Stomach smooth muscle (tissue), 2 donors: ENCODE data around the gene XRCC3.
"Not testable (repeated sequence)": the region's sequence is repeated elsewhere in the genome, so short reads cannot be mapped to it uniquely, and the experiment has no call there.

Experiments
- H3K27ac ChIP-seq: one replicate; pipeline ENCODE4 v1.7.0; 2013; ENCODE audit warnings: mild to moderate bottlenecking, low read length, inconsistent platforms
- H3K27me3 ChIP-seq, 2 donors: one replicate each; pipeline ENCODE4 v1.7.0; 2013; ENCODE audit warnings: low read length in 2 of 2; ENCODE audit not compliant: insufficient read depth in 2 of 2, control insufficient read depth in 1 of 2
- H3K36me3 ChIP-seq, 2 donors: one replicate each; pipeline ENCODE4 v1.7.0; 2013; ENCODE audit warnings: low read length in 2 of 2; ENCODE audit not compliant: control insufficient read depth in 2 of 2, insufficient read depth in 2 of 2
- H3K4me1 ChIP-seq: one replicate; pipeline ENCODE4 v1.7.0; 2013; ENCODE audit warnings: low read length; ENCODE audit not compliant: control insufficient read depth, insufficient read depth
- H3K4me3 ChIP-seq, 2 donors: one replicate each; pipeline ENCODE4 v1.7.0; 2013; ENCODE audit warnings: low read length in 2 of 2
- H3K9ac ChIP-seq, 2 donors: one replicate each; pipeline ENCODE4 v1.7.0; 2013; ENCODE audit warnings: low read length in 2 of 2, mild to moderate bottlenecking in 1 of 2
- H3K9me3 ChIP-seq, 2 donors: one replicate each; pipeline ENCODE4 v1.7.0; 2013; ENCODE audit warnings: low read length in 2 of 2; ENCODE audit not compliant: control insufficient read depth in 2 of 2
- donor health status: healthy.
- donor health status: Pancreatic carcinoma.

Gene XRCC3

DNA sequence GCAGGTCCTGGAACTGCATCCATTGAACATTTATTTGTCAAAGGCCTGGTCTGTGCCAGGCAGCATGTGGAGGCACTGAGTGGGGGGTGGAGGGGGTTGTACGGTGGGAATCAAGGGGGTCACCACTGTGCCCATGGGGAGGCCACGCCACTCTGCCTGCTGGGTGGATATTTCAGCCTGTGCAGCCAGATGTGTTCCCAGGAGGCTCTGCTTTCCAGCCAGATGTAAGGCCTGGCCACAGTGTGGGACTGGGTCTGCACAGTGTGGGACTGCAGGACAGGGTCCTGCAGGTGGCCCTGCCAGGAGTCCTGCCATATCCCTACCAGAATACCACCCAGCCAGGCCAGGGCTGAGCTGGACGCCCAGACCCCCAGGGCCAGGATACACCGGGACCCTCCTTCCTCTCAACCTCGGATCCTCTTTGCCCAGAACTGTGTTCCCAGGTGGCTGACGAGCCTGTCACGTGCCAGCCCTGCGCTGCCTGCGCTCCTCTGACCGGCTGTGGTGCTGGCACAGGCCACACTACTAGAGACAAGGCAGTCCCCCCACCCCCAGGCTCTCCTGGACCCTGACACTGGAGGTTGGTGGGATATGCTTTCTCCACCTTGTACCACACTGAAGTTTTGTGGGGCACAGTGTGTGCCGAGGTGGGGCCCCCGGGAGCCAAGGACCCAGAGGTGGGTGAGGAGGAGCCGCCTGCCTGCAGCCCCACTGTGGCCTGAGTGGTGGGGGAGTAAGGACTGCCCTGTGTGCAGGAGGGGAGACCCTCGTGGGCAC is 17.5 kb downstream of the XRCC3 start:
- Histone ChIP-seq H3K27ac (peak overlapping the region; percentile 66), H3K27me3 (no peaks in the 10 kb centered on the region), H3K9me3 (no peaks in the 10 kb centered on the region), H3K4me3 (no peak overlapping the region), H3K9ac (peak overlapping the region in 1 of 2 donors; percentile 29), H3K4me1 (peaks cover 44% of the 10 kb centered on the region), H3K36me3 (peaks cover 33 to 40% of the 10 kb centered on the region in 2 donors)

DNA sequence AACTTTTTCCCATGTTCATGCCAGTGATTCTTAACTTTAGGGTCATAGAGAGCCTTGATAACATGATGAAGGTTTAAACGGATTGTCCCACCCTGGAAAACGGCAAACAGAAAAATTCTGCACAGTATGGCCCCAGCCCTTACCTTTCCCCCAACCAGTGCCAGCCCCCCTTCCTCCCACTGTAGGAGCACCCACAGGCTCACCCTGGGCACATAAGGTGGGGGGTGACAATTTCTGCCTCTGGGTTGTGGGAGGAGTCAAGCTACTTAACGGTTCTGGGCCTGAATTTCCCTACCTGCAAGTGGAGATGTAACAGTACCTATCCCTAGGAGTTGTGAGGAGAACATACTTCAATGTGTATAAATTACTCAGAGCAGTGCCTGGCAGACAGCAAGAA is 18.0 kb downstream of the XRCC3 start:
- Histone ChIP-seq H3K36me3 (peaks cover 29 to 37% of the 10 kb centered on the region in 2 donors), H3K27ac (peak overlapping the region; percentile 66), H3K9ac (no peak overlapping the region), H3K27me3 (no peaks in the 10 kb centered on the region), H3K4me3 (peak overlapping the region in 1 of 2 donors; percentile 35), H3K4me1 (peaks cover 44% of the 10 kb centered on the region), H3K9me3 (no peaks in the 10 kb centered on the region)

DNA sequence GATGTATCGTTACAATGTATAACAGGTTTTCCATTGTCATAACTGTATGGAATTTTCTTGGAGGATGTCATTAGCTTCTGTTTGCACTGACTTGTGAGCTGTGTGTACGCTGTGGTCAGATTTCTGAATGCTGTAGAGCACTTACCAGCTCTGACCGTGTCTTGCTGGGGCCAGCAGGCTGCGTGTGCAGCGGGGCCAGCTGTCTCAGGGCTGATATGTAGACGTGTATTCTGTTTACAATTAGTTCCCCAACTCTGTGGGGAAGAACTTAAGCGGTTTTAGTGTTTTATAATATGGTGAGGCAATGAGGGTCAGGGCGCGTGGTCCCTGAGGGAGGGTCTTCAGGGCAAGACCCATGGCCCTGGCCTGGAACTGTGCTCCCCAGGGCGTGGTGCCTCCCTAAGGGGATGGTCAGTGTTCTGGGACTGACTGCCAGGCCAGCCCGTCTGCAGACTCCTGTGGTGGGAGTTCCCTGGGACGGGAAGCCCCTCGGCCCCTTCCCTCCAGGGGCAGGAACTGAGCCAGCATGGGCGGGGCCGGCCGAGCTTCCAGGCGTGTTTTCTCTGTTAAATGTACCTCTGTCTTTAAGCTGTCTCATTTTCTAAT is 18.7 kb downstream of the XRCC3 start:
- Histone ChIP-seq H3K27ac (peak overlapping the region; percentile 66), H3K9ac (peak overlapping the region in 1 of 2 donors; percentile 13), H3K4me3 (peak overlapping the region in 1 of 2 donors; percentile 24), H3K36me3 (peaks cover 31 to 36% of the 10 kb centered on the region in 2 donors), H3K27me3 (no peaks in the 10 kb centered on the region), H3K9me3 (no peaks in the 10 kb centered on the region), H3K4me1 (peaks cover 44% of the 10 kb centered on the region)

DNA sequence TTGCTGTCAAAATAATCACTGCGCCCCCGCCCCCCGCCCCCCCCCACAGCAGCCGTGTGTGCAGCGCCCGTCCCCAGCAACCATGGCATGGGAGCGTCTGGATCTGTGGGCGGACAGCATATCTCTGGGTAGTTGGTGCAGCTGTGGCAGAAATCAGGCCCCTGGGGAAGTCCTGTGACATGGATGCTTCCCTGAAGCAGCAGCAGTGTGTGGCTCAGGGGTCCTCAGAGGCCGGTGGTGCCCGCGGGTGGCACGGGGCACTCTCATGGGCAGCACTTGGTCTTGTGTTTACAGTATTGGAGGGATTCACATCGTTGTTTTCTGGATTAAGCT is 19.2 kb downstream of the XRCC3 start:
- peaks cover 31 to 33% of the 10 kb centered on the region in 2 donors for H3K36me3 ChIP-seq
- no peaks in the 10 kb centered on the region for H3K9me3 ChIP-seq
- H3K4me3 ChIP-seq = peak overlapping the region in 1 of 2 donors; percentile 24
- H3K9ac ChIP-seq = no peak overlapping the region
- peaks cover 44% of the 10 kb centered on the region for H3K4me1 ChIP-seq
- peak overlapping the region; percentile 66 for H3K27ac ChIP-seq
- H3K27me3 ChIP-seq = no peaks in the 10 kb centered on the region

DNA sequence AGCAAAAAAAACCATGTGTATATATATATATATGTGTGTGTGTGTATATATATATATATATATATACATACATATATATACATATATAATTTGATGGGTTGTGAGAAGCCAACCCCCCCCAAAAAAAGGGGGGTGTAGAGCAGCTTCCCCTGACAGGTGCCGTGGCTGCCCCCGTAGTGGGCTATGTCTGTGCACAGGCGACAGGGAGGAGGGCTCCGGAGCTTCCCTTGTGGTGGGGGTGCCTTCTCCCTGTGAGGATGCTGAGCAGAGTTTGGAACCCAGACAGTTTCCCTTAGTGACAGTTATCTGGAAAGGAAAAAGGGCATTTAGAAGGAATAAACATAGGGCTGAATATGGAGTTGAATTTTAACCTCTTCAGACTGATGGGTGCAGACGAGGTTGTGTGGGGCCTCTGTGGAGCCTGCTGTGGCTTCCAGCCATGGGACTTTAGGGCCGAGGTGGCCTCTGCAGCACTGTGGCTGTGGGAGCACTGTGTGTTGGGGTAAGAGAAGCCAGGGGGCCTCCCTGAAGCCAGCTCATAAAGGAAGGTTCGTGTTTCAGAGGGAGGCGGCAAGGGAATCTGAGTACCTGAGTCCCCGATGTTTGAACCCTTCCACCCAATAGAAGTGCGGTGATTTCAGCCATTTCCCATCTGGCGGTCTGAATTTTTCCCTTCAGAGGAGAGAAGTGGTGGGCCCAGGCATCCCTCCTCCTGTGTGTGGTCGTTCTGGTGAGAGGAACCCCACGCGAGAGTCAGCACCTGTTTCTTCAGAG is 19.8 kb downstream of the XRCC3 start:
- Histone ChIP-seq H3K36me3 (peaks cover 31 to 34% of the 10 kb centered on the region in 2 donors), H3K9me3 (no peaks in the 10 kb centered on the region), H3K27ac (peak overlapping the region; percentile 58), H3K4me3 (no peak overlapping the region), H3K27me3 (no peaks in the 10 kb centered on the region), H3K4me1 (peaks cover 40% of the 10 kb centered on the region), H3K9ac (peak overlapping the region in 1 of 2 donors; percentile 23)

DNA sequence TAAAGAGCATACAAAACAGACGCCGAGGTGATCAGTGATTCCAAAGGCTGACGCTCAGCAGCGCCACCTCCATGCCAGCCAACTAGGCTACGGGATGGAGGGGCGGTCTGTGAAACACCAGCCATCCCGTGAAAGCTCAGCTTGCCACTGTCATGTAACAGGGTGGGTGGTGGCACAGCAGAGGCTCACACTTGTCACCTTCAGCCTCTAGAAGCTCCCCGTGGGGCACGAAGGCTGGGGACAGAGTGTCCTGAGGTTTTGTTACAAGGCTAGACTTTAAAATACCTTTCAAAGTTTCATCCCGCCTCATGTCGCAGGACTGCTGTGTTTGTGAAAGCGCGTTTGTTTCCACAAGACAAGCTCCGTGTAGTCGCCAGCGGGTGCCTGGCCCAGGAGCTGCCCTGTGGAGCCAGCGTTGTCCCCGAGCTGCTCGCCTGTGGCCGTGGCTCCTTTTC is 20.7 kb downstream of the XRCC3 start:
- no peaks in the 10 kb centered on the region for H3K27me3 ChIP-seq
- H3K27ac ChIP-seq = no peak overlapping the region
- H3K36me3 ChIP-seq = peaks cover 30 to 32% of the 10 kb centered on the region in 2 donors
- no peaks in the 10 kb centered on the region for H3K9me3 ChIP-seq
- H3K4me3 ChIP-seq = no peak overlapping the region
- H3K9ac ChIP-seq = no peak overlapping the region
- peaks cover 40% of the 10 kb centered on the region for H3K4me1 ChIP-seq

DNA sequence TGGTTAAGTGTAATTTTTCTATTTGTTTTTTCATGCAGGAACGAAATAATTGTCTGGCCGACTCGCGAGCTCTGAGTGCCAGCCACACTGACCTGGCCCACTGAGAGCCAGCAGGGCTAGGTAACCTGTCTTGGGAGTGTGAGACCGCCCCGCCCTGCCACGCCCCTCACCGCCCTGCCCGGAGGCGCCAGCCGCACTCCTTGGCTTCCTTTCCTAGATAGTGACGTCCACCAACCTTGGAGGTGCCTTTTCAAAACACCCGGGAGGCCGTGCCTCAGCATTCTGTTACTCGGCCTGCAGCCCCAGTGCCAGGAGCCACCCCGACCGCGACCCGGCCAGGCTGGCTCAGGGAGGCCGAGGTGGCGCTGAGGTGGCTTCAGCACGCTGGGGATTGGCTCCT is 21.7 kb downstream of the XRCC3 start:
- Histone ChIP-seq H3K4me3 (no peak overlapping the region), H3K27me3 (no peaks in the 10 kb centered on the region), H3K36me3 (peaks cover 23 to 31% of the 10 kb centered on the region in 2 donors), H3K9ac (no peak overlapping the region), H3K4me1 (peaks cover 41% of the 10 kb centered on the region), H3K9me3 (no peaks in the 10 kb centered on the region), H3K27ac (no peak overlapping the region)

DNA sequence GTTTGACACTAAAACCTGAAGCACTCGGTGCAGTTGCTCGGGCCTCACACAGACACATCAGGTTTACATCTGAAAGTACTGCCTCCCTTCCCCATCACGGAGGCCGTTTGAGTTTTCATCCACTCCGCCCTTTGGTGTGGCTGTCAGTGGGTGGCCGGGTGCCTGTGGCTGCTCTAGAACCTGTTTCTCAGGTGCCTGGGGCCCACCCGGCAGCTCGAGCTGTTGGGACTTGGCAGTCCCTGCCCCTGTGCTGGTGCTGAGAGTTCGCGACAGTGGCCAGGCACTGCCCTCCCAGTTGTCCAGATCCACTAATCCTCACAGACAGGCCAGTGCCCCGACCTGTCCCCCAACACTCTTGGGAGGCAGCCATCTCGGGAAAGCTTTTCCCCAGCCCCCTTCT is 22.4 kb downstream of the XRCC3 start:
- H3K9ac ChIP-seq = no peak overlapping the region
- H3K4me1 ChIP-seq = peaks cover 35% of the 10 kb centered on the region
- H3K9me3 ChIP-seq = no peaks in the 10 kb centered on the region
- peaks cover 27 to 32% of the 10 kb centered on the region in 2 donors for H3K36me3 ChIP-seq
- H3K27me3 ChIP-seq = no peaks in the 10 kb centered on the region
- no peak overlapping the region for H3K27ac ChIP-seq
- no peak overlapping the region for H3K4me3 ChIP-seq

DNA sequence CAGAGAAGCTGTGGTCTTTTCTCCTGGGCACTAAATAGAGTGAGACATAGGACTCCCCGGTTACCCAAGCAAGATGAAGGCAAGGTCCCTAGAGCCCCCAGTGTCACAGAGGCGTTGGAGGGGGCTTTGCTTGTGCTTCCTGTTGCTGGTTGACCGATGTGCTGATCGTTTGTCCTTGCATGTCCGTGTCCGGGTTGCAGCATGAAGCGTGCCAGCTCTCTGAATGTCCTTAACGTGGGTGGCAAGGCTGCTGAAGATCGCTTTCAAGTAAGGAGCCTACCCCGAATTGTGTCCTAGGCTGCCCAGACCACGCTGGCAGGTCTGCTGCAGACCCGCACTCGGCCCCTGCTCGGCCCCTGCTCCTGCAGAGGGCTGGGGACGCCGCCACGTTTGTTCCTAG is 23.1 kb downstream of the XRCC3 start:
- H3K36me3 ChIP-seq = peaks cover 29 to 31% of the 10 kb centered on the region in 2 donors
- no peak overlapping the region for H3K9ac ChIP-seq
- peaks cover 28% of the 10 kb centered on the region for H3K4me1 ChIP-seq
- H3K27ac ChIP-seq = no peak overlapping the region
- no peaks in the 10 kb centered on the region for H3K27me3 ChIP-seq
- no peak overlapping the region for H3K4me3 ChIP-seq
- H3K9me3 ChIP-seq = no peaks in the 10 kb centered on the region

DNA sequence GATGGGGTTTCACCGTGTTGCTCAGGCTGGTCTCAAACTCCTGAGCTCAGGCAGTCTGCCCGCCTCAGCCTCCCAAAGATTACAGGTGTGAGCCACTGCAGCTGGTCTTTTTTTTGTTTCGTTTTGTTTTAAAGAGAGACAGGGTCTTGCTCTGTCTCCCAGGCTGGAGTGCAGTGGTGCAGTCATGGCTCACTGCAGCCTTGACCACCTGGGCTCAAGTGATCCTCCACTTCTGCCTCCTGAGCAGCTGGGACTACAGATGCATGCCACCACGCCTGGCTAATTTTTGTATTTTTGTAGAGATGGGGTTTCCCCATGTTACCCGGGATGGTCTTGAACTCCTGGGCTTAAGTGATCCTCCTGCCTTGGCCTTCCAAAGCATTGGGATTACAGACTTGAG is 23.6 kb downstream of the XRCC3 start:
- H3K9ac ChIP-seq, H3K27me3 ChIP-seq, H3K27ac ChIP-seq, H3K4me3 ChIP-seq, H3K9me3 ChIP-seq: not testable (repeated sequence)
- Histone ChIP-seq H3K4me1 (peaks cover 23% of the 10 kb centered on the region), H3K36me3 (peaks cover 29 to 36% of the 10 kb centered on the region in 2 donors)
